AG09319 (cell line): ENCODE data around the gene LAMA5.

Source experiments
- DNase-seq: peaks from one replicate; pipeline ENCODE4 v3.0.0-alpha.2; 2010; ENCODE audit warnings: low read depth; ENCODE audit errors: extremely low read depth
- CTCF ChIP-seq: IDR thresholded peaks from 2 replicates; pipeline ENCODE4 v1.5.1; 2011; ENCODE audit warnings: low read depth, mild to moderate bottlenecking, inconsistent platforms, low read length, moderate library complexity

The LAMA5 gene

GRCh38 chr20:62309947-62310756 is 57.0 kb downstream of the LAMA5 start:
- TF ChIP-seq CTCF: no peak
- DNase-seq: no peak

GRCh38 chr20:62309198-62309944 is 57.7 kb downstream of the LAMA5 start:
- DNase-seq: no peak
- TF ChIP-seq CTCF: no peak

GRCh38 chr20:62308102-62308822 is 58.9 kb downstream of the LAMA5 start:
- no peak for DNase-seq
- TF ChIP-seq CTCF: no peak

- no peak for TF ChIP-seq CTCF
- no peak for DNase-seq
Observed at GRCh38 chr20:62307226-62308101, 59.6 kb downstream of the LAMA5 start.

GRCh38 chr20:62306414-62307187 is 60.5 kb downstream of the LAMA5 start:
- no peak for DNase-seq
- TF ChIP-seq CTCF: no peak

- DNase-seq: no peak
- no peak for TF ChIP-seq CTCF
Observed at GRCh38 chr20:62305765-62306413, 61.2 kb downstream of the LAMA5 start.
